Osteoblast (primary cell): ENCODE results near the gene UIMC1. TPM values are rescaled to one million over a fixed set of nuclear protein-coding genes. Genes with fewer than 3 reads are reported as not detected.

Source experiments
- DNase-seq: peaks from one replicate; pipeline ENCODE4 v3.0.0; 2011; ENCODE audit warnings: low spot score, mixed read lengths; ENCODE audit not compliant: insufficient read length; ENCODE audit errors: missing footprints
- H2AFZ ChIP-seq: 2 replicates; pipeline ENCODE4 v1.6.0; 2011; ENCODE audit warnings: mild to moderate bottlenecking, low read length
- H3K27ac ChIP-seq: 2 replicates; pipeline ENCODE4 v1.5.1; 2011; ENCODE audit warnings: mild to moderate bottlenecking, low read depth, low read length, moderate library complexity
- H3K27me3 ChIP-seq: 2 replicates; pipeline ENCODE4 v1.6.0; 2012; ENCODE audit warnings: mild to moderate bottlenecking, control low read depth, inconsistent platforms, low read length, moderate library complexity; ENCODE audit not compliant: insufficient read depth
- H3K36me3 ChIP-seq: 2 replicates; pipeline ENCODE4 v1.5.1; 2011; ENCODE audit warnings: mild to moderate bottlenecking, low read length, control low read depth, moderate library complexity; ENCODE audit not compliant: insufficient read depth
- H3K4me1 ChIP-seq: 2 replicates; pipeline ENCODE4 v1.5.1; 2011; ENCODE audit warnings: mild to moderate bottlenecking, low read length, control low read depth, moderate library complexity; ENCODE audit not compliant: insufficient read depth
- H3K4me2 ChIP-seq: 2 replicates; pipeline ENCODE4 v1.6.0; 2011; ENCODE audit warnings: mild to moderate bottlenecking, low read length; ENCODE audit not compliant: insufficient read depth
- H3K4me3 ChIP-seq: fragments of 200-600 bp; sonication (generic); 3 replicates; pipeline ENCODE4 v1.5.1; 2012; ENCODE audit warnings: mild to moderate bottlenecking, low read length, inconsistent platforms; ENCODE audit not compliant: insufficient read depth
- H3K79me2 ChIP-seq: 2 replicates; pipeline ENCODE4 v1.6.0; 2012; ENCODE audit warnings: mild to moderate bottlenecking, low read length, control low read depth, inconsistent platforms; ENCODE audit not compliant: insufficient read depth
- H3K9me3 ChIP-seq: 2 replicates; pipeline ENCODE4 v1.5.1; 2011; ENCODE audit warnings: low read depth, low read length, control low read depth
- H4K20me1 ChIP-seq: 2 replicates; pipeline ENCODE4 v1.6.0; 2012; ENCODE audit warnings: mild to moderate bottlenecking, low read length, control low read depth; ENCODE audit not compliant: insufficient read depth
- total RNA-seq: library from RNA; depleted of rRNA; stranded (reverse); fragments of >200 nt; gene quantifications from 2 replicates; pipeline ENCODE4 v1.2.3, GENCODE V29; 2012
- TF ChIP-seq, protein P1 (sequence below): IDR thresholded peaks from 2 replicates; pipeline ENCODE4 v1.5.1; 2011; ENCODE audit warnings: mild to moderate bottlenecking, low read depth, low read length, moderate library complexity; ENCODE audit errors: extremely low read depth

Gene UIMC1
- total RNA-seq, 1 donor, result 40.9 TPM

DNA sequence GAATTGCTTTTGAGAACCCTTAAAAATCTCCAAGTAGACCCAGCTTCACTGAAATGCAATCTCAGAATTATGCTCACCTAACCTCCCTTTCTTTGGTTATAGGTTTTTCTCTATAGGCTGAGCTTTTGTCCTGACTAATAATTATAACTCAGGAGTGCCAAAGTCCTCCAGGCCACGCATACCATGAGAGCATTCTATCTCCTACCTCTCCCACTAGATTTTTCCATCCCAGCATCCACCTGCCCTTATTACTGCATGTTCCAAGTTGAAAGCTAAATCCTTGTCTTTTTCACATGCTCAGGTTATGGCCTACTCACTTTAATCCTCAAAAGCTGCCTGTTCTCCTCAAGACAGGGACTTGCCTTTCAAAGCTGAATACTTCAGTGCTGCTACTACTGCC, 38.1 kb upstream of the UIMC1 start:
- Histone ChIP-seq H3K9me3 (no peaks in the 10 kb centered on the region), H4K20me1 (peaks cover 12% of the 10 kb centered on the region), H3K27ac (no peak overlapping the region), H3K36me3 (peaks cover 39% of the 10 kb centered on the region), H2AFZ (no peak overlapping the region), H3K27me3 (no peaks in the 10 kb centered on the region), H3K4me3 (no peak overlapping the region), H3K4me2 (no peak overlapping the region), H3K4me1 (peaks cover 20% of the 10 kb centered on the region), H3K79me2 (peaks cover under 1% of the 10 kb centered on the region)
- TF ChIP-seq, protein P1, sequence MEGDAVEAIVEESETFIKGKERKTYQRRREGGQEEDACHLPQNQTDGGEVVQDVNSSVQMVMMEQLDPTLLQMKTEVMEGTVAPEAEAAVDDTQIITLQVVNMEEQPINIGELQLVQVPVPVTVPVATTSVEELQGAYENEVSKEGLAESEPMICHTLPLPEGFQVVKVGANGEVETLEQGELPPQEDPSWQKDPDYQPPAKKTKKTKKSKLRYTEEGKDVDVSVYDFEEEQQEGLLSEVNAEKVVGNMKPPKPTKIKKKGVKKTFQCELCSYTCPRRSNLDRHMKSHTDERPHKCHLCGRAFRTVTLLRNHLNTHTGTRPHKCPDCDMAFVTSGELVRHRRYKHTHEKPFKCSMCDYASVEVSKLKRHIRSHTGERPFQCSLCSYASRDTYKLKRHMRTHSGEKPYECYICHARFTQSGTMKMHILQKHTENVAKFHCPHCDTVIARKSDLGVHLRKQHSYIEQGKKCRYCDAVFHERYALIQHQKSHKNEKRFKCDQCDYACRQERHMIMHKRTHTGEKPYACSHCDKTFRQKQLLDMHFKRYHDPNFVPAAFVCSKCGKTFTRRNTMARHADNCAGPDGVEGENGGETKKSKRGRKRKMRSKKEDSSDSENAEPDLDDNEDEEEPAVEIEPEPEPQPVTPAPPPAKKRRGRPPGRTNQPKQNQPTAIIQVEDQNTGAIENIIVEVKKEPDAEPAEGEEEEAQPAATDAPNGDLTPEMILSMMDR, result no peak
- DNase-seq, result no peak

DNA sequence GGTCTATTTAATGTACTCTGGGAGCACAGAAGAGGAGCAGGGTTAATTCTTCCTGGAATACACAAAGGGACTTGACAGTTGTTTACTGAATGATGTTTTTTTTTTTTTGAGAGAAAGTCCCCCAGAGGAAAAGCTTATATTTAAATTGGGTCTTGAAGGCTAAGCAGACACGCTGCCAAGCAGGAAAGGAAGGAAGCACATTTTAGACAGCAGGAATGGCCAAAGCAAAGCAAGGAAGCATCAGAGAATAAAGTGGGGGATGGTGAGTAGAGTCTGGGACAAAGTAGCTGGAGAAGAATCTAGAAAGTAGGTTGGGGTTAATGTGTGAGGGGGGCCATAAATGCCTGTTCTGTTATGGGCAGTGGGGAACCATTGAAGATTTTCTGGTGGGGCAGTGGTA, 37.4 kb upstream of the UIMC1 start:
- Histone ChIP-seq H3K79me2 (peaks cover 5% of the 10 kb centered on the region), H4K20me1 (peaks cover 15% of the 10 kb centered on the region), H3K4me2 (no peak overlapping the region), H3K9me3 (no peaks in the 10 kb centered on the region), H3K27me3 (no peaks in the 10 kb centered on the region), H3K4me1 (peaks cover 20% of the 10 kb centered on the region), H3K36me3 (peaks cover 32% of the 10 kb centered on the region), H3K4me3 (no peak overlapping the region), H3K27ac (no peak overlapping the region), H2AFZ (no peak overlapping the region)
- TF ChIP-seq, protein P1, result no peak
- DNase-seq, result peak; percentile 65

DNA sequence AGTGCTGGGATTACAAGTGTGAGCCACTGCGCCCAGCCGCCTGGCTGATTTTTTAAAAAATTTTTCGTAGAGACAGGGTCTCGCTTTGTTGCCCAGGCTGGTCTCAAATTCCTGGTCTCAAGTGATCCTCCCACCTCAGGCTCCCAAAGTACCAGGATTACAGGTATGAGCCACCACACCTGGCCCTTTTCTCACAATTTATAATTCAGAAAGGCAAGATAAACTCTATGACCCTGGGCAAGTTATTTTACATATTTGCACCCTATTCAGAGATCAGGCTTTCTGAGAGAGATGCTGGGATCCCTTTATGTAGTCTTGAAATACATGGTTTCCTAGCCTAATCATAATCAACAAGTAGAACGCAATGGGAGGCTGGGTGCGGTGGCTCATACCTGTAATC, 36.5 kb upstream of the UIMC1 start:
- no peak overlapping the region for H3K4me3 ChIP-seq
- H2AFZ ChIP-seq, result no peak overlapping the region
- H3K79me2 ChIP-seq, result peaks cover 11% of the 10 kb centered on the region
- H3K36me3 ChIP-seq, result peaks cover 30% of the 10 kb centered on the region
- H3K9me3 ChIP-seq, result no peaks in the 10 kb centered on the region
- H4K20me1 ChIP-seq, result peaks cover 15% of the 10 kb centered on the region
- TF ChIP-seq, protein P1, result no peak
- H3K4me2 ChIP-seq, result no peak overlapping the region
- no peaks in the 10 kb centered on the region for H3K27me3 ChIP-seq
- H3K27ac ChIP-seq, result no peak overlapping the region
- peaks cover 20% of the 10 kb centered on the region for H3K4me1 ChIP-seq
- no peak for DNase-seq

DNA sequence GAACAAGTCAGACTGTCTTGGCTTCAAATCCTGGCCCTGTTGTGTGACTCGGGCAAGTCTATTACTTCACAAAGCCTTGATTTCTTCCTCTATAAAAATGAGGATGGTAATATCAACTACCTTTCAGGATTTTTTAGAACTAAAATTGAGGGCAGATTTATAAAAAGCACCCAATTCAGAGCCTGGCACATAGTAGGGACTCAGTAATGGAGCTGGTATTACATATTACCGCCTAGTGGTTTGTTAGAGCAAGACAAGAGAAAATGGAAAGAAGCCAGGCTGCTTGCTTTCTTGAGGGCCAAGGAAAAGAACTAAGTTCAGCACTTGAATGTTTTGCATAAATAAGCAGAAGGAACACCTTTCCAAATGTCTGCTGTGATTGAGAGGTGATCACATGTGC, 35.4 kb upstream of the UIMC1 start:
- Histone ChIP-seq H3K79me2 (peaks cover 23% of the 10 kb centered on the region), H3K27me3 (no peaks in the 10 kb centered on the region), H3K4me2 (no peak overlapping the region), H4K20me1 (peaks cover 24% of the 10 kb centered on the region), H3K9me3 (no peaks in the 10 kb centered on the region), H3K4me1 (peaks cover 20% of the 10 kb centered on the region), H3K4me3 (no peak overlapping the region), H2AFZ (no peak overlapping the region), H3K27ac (no peak overlapping the region), H3K36me3 (peaks cover 25% of the 10 kb centered on the region)
- DNase-seq, result no peak
- TF ChIP-seq, protein P1, result no peak
